ENCODE measurements around the gene NTSR1.
A peak's percentile ranks its signal among the peaks of the same experiment; 100 is the strongest.

NTSR1 gene

GRCh38 chr20:62709537-62709905 lies 885 bp downstream of the NTSR1 start:
- no peak for DNase-seq (ENCODE audit: low spot score)

DNA sequence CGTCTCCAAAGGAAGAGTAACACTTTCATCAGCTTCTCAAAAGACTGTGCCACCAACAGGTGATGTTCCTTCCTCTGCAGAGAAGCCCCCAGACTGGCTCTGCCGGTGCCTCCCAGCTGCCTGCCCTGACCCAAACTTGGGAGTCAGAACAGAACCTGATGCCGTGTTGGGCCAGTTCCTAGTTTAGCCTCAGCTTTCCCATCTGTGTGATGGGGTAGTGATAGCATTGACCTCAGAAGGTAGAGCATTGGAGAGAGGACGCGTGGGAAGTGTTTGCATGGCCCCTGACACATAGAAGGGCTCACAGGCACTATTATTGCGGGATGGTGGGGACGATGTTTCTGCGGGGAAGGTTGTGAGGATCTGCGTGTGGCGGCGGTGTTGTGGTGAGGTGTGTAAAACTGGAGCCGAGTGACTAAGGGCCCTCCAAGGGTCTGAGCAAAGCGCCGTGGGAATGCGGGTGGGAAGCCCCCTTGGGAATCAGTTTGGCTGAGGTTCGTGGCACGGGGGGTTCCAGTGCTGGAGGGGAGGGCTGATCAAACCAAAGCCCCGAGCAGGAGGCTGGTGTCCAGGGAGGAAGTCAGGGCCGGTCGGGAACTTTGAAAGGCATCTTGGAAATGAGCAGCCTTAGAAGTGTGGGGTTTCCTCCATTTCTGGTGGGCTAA lies 1.7 kb downstream of the NTSR1 start:
- DNase-seq (ENCODE audit: low spot score), result no peak

DNA sequence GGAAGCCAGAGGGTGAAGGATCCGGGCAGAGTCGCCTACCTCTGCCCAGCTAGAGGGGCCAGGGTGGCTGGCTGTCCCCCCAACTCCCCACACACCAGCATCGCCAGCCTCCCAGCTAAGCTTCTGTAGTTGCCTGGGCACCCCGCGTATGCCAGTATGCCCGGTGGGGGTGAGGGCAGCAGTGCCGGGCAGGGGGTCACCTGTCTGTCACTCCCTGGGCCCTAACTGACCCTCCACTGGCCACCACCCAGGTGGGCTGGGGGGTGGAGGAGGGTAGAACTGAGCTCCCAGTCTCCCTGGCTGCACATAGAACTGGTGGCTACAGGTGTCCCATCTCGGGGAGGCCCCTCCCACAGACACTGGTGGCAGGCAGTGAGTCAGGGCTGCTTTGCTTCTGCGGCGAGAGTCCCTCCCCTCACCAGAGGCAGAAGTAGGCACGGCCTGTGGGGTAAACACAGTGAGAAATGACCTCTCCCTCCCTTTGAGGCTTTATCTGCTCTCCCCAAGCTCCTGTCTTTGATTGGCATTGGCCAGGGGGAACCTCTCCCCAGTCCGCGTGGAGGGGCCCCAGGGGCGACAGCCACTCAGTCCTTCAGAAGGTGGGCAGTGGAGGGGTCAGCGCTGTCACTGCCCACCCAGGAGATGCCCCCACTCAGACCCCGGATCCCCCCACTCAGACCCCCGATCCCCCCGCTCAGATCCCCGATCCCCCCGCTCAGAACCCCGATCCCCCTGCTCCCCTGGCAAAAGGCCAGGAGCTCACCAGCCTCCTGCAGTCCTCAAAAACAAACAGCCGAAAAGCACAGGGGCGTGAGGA lies 2.5 kb downstream of the NTSR1 start:
- DNase-seq (ENCODE audit: low spot score), result peak; percentile 35

DNA sequence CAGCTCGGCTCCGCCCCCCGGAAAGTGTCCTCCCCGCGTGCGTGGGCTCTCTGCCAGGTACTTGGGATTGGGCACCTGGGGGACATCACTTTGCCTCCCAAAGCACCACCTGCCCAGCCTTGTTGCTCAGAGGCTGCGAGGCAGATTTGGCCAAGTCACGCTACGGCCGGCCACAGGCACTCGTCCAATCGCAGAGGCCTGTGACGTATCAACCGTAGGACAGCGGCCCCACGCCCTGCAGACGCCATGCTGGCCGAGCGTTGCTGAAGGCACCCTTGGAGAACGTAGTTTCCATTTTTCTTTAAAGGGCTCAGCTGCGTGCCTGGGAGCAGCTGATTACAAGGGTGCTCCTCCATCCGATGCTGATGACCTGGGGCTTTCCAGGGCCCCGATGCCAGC lies 3.1 kb downstream of the NTSR1 start:
- DNase-seq (ENCODE audit: low spot score), result no peak

GRCh38 chr20:62712606-62713005 lies 4.0 kb downstream of the NTSR1 start:
- no peak for DNase-seq (ENCODE audit: low spot score)

DNA sequence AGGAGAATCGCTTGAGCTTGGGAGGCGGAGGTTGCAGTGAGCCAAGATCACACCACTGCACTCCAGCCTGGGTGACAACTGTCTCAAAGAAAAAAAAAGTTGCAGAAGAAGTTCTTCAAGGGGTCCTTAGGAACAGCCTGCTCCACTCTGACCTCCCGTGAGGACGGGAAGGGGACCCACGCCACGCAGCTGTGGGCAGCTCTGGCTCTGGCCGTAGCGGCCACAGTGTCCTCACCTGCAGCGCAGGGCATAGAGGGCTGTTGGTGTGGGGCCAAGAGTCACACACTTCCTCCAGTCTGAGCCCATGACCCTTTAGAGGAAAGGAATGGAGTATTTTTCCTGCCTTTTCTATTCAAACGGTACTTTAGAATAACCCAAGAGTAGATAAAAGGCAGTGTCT lies 5.4 kb downstream of the NTSR1 start:
- no peak for DNase-seq (ENCODE audit: low spot score)

- DNase-seq (ENCODE audit: low spot score), result no peak
These were observed 6.2 kb downstream of the NTSR1 start for GRCh38 chr20:62714799-62715198.

DNA sequence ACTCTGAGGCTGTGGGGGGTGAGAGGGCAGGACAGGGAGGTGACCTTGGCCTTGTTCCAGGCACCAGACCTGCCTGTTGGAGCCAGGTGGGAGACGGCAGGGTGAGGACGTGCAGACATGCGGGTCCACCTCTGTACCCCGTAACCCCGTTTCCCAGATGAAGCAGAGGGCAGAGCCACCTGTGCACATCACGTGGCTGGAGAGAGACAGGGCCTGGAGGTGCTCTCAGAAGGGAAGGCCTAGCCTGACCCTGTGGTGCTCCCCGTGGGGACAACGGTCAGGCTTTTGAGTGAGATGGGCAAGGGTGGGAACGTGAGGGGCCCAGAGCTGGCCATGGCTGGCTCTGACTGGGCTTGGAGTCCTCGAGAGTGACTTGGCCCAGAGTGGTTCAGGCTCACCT lies 6.6 kb downstream of the NTSR1 start:
- no peak for DNase-seq (ENCODE audit: low spot score)

GRCh38 chr20:62716198-62716940 lies 7.7 kb downstream of the NTSR1 start:
- peak; percentile 71 for DNase-seq (ENCODE audit: low spot score)

GRCh38 chr20:62716941-62717310 lies 8.3 kb downstream of the NTSR1 start:
- no peak for DNase-seq (ENCODE audit: low spot score)

DNA sequence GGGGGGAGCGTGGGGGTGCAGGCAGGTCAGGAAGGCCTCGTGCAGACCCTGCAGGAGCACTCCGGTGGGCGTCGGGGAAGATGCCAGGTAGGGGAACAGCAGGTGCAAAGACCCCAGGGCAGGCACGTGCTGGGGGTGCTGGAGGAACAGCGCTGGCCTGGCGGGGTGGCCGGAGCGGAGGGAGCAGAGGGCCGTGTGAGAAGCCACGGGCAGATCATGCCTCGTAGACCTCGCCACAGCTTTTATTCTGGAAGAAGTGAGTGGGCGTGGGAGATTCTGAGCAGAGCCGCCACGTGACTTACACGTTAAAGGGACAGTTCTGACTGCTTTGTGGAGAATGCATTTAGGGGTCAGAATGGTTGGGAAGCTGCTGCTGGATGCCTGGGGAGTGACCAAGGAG lies 9.3 kb downstream of the NTSR1 start:
- DNase-seq (ENCODE audit: low spot score), result no peak

GRCh38 chr20:62718546-62718945 lies 9.9 kb downstream of the NTSR1 start:
- DNase-seq (ENCODE audit: low spot score), result no peak

- no peak for DNase-seq (ENCODE audit: low spot score)
These were observed 10.8 kb downstream of the NTSR1 start for GRCh38 chr20:62719250-62719935.

DNA sequence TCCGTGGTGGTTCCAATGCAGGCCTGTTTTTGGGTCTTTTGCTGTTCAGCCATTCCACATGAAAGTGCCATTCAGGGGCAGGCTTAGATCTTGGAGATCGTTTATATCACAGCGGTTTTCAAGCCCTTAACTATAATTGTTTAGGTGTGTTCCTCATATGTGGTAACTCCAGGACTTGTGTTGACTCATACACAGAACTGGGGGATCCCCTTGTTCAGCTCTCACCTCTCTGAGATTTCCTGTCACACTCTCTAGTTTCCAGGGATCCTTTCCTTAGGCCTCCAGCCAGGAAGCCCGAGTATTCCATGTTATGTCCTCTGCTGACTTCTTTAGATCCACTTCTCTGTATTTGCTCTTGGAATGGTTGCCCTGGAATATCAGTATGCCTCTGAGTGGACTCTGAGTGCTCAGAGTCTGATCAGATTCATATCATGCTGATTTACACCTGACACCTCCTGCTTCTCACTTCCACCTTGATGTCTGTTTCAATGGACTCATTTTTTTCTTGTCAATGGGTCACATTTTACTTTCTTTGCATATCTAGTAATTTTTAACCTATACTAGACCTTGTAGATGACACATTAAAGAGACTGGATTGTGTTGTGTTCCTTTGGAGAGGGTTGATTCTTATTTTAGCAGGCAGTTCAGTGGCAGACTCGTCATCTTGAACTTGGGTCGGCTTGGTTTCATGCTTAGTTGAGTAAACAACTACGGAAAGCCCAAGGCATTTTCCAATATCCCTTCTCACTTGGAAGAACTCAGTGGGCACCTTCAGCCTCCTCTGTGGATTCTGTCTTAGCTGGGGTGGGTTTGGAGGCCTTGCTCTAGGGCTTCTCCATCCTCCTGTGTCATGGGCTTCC lies 13.1 kb downstream of the NTSR1 start:
- no peak for DNase-seq (ENCODE audit: low spot score)

- no peak for DNase-seq (ENCODE audit: low spot score)
These were observed 14.0 kb downstream of the NTSR1 start for GRCh38 chr20:62722627-62723026.

GRCh38 chr20:62723351-62723750 lies 14.7 kb downstream of the NTSR1 start:
- no peak for DNase-seq (ENCODE audit: low spot score)

DNA sequence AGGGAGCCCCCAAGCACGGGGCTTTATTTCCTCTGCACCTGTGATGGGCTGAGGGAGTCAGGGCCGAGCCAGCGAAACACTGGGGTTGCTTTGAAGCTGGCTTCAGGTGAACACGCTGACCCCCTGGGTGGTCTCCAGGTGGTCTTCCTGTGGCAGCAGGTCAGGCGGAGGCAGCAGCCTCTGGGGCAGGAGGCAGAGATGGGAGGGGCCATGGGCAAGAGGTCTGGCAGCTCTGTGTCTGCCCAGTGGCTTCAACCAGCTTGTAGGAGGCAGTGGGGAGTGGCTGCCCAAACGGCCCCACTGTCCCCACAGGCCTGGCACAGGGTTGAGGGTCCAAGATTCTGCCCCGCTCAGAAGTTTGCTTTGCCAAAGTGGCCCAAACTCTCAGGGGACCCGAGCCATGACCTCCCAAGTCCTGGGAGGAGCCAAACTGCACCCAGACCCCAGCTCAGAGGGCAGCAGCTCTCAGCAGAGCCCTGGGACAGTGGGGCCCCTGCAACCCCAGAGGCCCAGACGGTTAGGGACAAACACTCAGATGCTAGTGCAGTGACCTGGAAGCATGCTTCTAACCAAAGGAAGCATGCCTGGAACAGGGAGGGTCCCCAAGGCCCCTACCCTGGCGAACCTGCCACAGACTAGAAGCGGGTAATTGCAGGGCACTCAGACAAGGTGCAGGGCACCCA lies 15.3 kb downstream of the NTSR1 start:
- no peak for DNase-seq (ENCODE audit: low spot score)

- no peak for DNase-seq (ENCODE audit: low spot score)
These were observed 16.3 kb downstream of the NTSR1 start for GRCh38 chr20:62724692-62725595.

DNA sequence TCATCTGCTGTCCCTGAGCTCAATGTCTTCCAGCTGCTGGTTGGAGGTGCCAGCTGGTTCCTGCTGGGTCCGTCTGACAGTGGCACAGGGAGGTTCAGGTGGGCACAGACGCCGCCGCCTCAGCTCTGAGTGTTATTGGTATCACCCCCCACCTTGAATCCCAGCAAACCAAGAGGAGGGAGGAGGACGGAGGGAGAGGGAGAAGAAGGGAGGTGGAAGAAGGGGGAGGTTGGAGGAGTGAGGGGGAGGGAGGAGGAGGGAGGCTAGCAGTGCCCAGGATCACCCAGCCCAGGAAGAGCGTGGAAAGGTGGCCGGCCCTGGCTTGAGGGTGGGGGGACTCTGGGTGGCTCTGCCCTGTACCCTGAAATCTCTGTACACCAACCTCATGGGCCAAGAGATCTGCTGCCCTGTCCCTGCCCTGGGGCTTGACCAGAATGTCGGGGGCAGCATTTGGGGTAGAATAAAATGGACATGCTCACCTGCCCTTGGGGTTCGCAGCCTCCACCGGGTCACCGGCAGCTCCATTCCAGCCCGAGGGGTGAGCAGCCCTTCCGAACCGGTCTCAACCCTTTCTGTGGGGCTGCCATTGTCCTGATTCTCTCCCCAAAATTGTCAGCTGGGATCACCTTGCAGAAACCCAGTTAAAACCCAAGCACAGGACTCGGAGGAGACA lies 17.1 kb downstream of the NTSR1 start:
- no peak for DNase-seq (ENCODE audit: low spot score)
